Measurements from ENCODE around the gene PSMG4. TPM values are rescaled to one million over a fixed set of nuclear protein-coding genes. Genes with fewer than 3 reads are reported as not detected.

PSMG4 gene
- total and polyA plus RNA-seq, 2 of the 8 experiments (the other 6 are each of a cell fraction or from before 2014, with no cell fraction given) = 40.6 to 113 TPM

GRCh38 chr6:3296078-3296477, 37.3 kb downstream of the PSMG4 start:
- ChIA-PET POLR2A (ENCODE audit: partially characterized antibody) (no interaction called here), CTCF (ENCODE audit: partially characterized antibody) (interaction anchor here (0.7 to 6.0 kb wide), 30 partner anchors 10 to 436 kb away, joined by 3 to 35 read pairs (median 4); no protein-coding TSS in a partner anchor)
- Histone ChIP-seq H3K4me2 (ENCODE audit: insufficient read depth in 1 of 2, low read depth in 2 of 2, low read length in 2 of 2) (no peak overlapping the region), H2BK15ac (ENCODE audit: low read length) (no peak overlapping the region), H2BK12ac (ENCODE audit: low read depth, low read length) (no peak overlapping the region), H3K4me3 (ENCODE audit: extremely low read depth in 1 of 4, insufficient read depth in 2 of 4, low read depth in 3 of 4, low read length in 4 of 4) (no peak overlapping the region), H3K56ac (replicated peaks; ENCODE audit: insufficient read length, low read depth, low read length) (no peak overlapping the region), H3K18ac (ENCODE audit: extremely low read depth, low read length) (no peak overlapping the region), H4K5ac (ENCODE audit: insufficient read length, low read depth, low read length) (no peak overlapping the region), H3K4ac (replicated peaks; ENCODE audit: insufficient read length, low read depth, low read length) (no peak overlapping the region), H2AK5ac (ENCODE audit: low read depth, low read length) (no peak overlapping the region), H3K23me2 (ENCODE audit: low read depth, low read length) (no peaks in the 10 kb centered on the region), H3K14ac (ENCODE audit: insufficient read length) (no peak overlapping the region), H2BK5ac (ENCODE audit: low read depth, low read length) (no peak overlapping the region), H3K36me3 (ENCODE audit: control insufficient read depth in 2 of 4, insufficient read depth in 4 of 4, low read length in 3 of 4) (no peaks in the 10 kb centered on the region; a peak in 2 of 8 replicates), H3K79me1 (ENCODE audit: low read depth, low read length) (no peaks in the 10 kb centered on the region), H3K79me2 (ENCODE audit: control insufficient read depth in 1 of 2, insufficient read depth in 2 of 2, low read length in 2 of 2) (no peaks in the 10 kb centered on the region), H4K91ac (replicated peaks; ENCODE audit: insufficient read length, low read length) (no peak overlapping the region), H3K23ac (ENCODE audit: insufficient read length) (no peak overlapping the region), H3K9me3 (ENCODE audit: insufficient read depth in 2 of 2, low read depth in 1 of 2, low read length in 1 of 2) (no peaks in the 10 kb centered on the region), H2BK120ac (replicated peaks; ENCODE audit: low read depth, low read length) (no peak overlapping the region), H2BK20ac (ENCODE audit: low read length) (no peak overlapping the region), H3K27ac (ENCODE audit: low read depth, low read length) (no peak overlapping the region), H3K9ac (replicated peaks in 1 of 4; ENCODE audit: extremely low read depth in 1 of 4, low read depth in 3 of 4, low read length in 3 of 4) (no peak overlapping the region), H2AFZ (ENCODE audit: low read length) (no peak overlapping the region), H3K4me1 (replicated peaks in 1 of 4; ENCODE audit: control insufficient read depth in 3 of 4, insufficient read depth in 4 of 4, low read length in 3 of 4) (no peaks in the 10 kb centered on the region), H4K8ac (ENCODE audit: extremely low read depth, insufficient read depth, low read length) (no peak overlapping the region), H3K27me3 (replicated peaks in 1 of 4; ENCODE audit: control insufficient read depth in 3 of 4, extremely low read depth in 1 of 4, insufficient read depth in 3 of 4, low read length in 3 of 4) (no peaks in the 10 kb centered on the region), H4K20me1 (replicated peaks in 1 of 2; ENCODE audit: control insufficient read depth in 1 of 2, insufficient read depth in 2 of 2, low read length in 2 of 2) (no peaks in the 10 kb centered on the region)
- DNase-seq (ENCODE audit: low read depth in 1 of 2, low spot score in 2 of 2) = no peak
- WGBS, 2 experiments (ENCODE audit: extremely low coverage in 1 of 2, insufficient coverage in 1 of 2, insufficient read length in 1 of 2, insufficient replicate concordance in 2 of 2, low coverage in 1 of 2, low lambda C conversion rate in 2 of 2, missing lambda C conversion rate in 1 of 2) = 90% methylated on average over 10 of the region's 10 CpGs; no CpG with 5 or more reads in 1 of the 2 experiments
- no peak for FAIRE-seq
- TF ChIP-seq HDAC2 (IDR thresholded peaks at IDR 0.05; ENCODE audit: borderline replicate concordance in 1 of 2, low read depth in 2 of 2, low read length in 2 of 2) (0 out of 4 replicates have a peak, but pooled peaks of 1 of the 2 experiments have one; percentile 26), TAF7 (optimal IDR thresholded peaks at IDR 0.05; ENCODE audit: borderline replicate concordance, low read depth, low read length) (no peak), POU5F1 (IDR thresholded peaks at IDR 0.05; ENCODE audit: low read depth, low read length) (no peak), NRF1 (IDR thresholded peaks at IDR 0.05; ENCODE audit: low read depth, low read length) (no peak), GTF2F1 (IDR thresholded peaks at IDR 0.05; ENCODE audit: borderline replicate concordance, low read depth, low read length) (no peak)

Data from H1 (cell line).